DND-41 (cell line): ENCODE measurements around the gene AFF4.
"Not testable (repeated sequence)": the region's sequence is repeated elsewhere in the genome, so short reads cannot be mapped to it uniquely, and the experiment has no call there.

Experiments used
- ATAC-seq: fragments of 200-7000 bp; cut with Tn5 transposase; 3 replicates; pipeline ENCODE4 v1.9.1; 2021; ENCODE audit warnings: low read depth; ENCODE audit not compliant: insufficient read depth
- DNase-seq: peaks from one replicate; pipeline ENCODE4 v3.0.0-alpha.2; 2020
- H2AFZ ChIP-seq: 2 replicates; pipeline ENCODE4 v1.6.0; 2012; ENCODE audit warnings: low read depth, low read length
- H3K27ac ChIP-seq: 2 replicates; pipeline ENCODE4 v1.5.1; 2012; ENCODE audit warnings: low read length, inconsistent platforms
- H3K27me3 ChIP-seq: fragments of 200-600 bp; sonication (generic); 2 replicates; pipeline ENCODE4 v1.6.0; 2012; ENCODE audit warnings: low read length, mild to moderate bottlenecking, inconsistent platforms; ENCODE audit not compliant: insufficient read depth, poor library complexity
- H3K36me3 ChIP-seq: 2 replicates; pipeline ENCODE4 v1.5.1; 2012; ENCODE audit warnings: low read length, inconsistent platforms; ENCODE audit not compliant: insufficient read depth
- H3K4me1 ChIP-seq: 2 replicates; pipeline ENCODE4 v1.5.1; 2012; ENCODE audit warnings: mild to moderate bottlenecking, low read length; ENCODE audit not compliant: insufficient read depth
- H3K4me2 ChIP-seq: 2 replicates; pipeline ENCODE4 v1.6.0; 2012; ENCODE audit warnings: mild to moderate bottlenecking, moderate library complexity, low read length, inconsistent platforms; ENCODE audit not compliant: insufficient read depth
- H3K4me3 ChIP-seq, 2 experiments: fragments of 200-600 bp in 1 of 2; shearing (Covaris generic) in 1 of 2; 2 replicates each; pipeline ENCODE4 v1.5.1; 2012 to 2016; ENCODE audit warnings: inconsistent platforms in 2 of 2, low read length in 2 of 2, mild to moderate bottlenecking in 2 of 2, low read depth in 1 of 2, moderate library complexity in 1 of 2
- H3K79me2 ChIP-seq: 2 replicates; pipeline ENCODE4 v1.6.0; 2012; ENCODE audit warnings: low read length, inconsistent platforms; ENCODE audit not compliant: insufficient read depth
- H3K9ac ChIP-seq: 2 replicates; pipeline ENCODE4 v1.6.0; 2012; ENCODE audit warnings: low read depth, mild to moderate bottlenecking, inconsistent platforms, low read length, moderate library complexity
- H3K9me3 ChIP-seq: 2 replicates; pipeline ENCODE4 v1.5.1; 2012; ENCODE audit warnings: low read length, moderate library complexity, mild to moderate bottlenecking, inconsistent platforms; ENCODE audit not compliant: insufficient read depth, severe bottlenecking
- H4K20me1 ChIP-seq: 2 replicates; pipeline ENCODE4 v1.6.0; 2012; ENCODE audit warnings: low read length; ENCODE audit not compliant: insufficient read depth
- EZH2 ChIP-seq: IDR thresholded peaks from 3 replicates; pipeline ENCODE4 v1.6.1; 2012; ENCODE audit warnings: borderline replicate concordance, low read depth, mild to moderate bottlenecking, moderate library complexity, low read length, inconsistent platforms; ENCODE audit not compliant: severe bottlenecking
- TF ChIP-seq, protein P1 (sequence below): IDR thresholded peaks from 2 replicates; pipeline ENCODE4 v1.5.1; 2012; ENCODE audit warnings: borderline replicate concordance, low read length, moderate library complexity, mild to moderate bottlenecking; ENCODE audit not compliant: poor library complexity, severe bottlenecking; ENCODE audit errors: extremely low read depth

Gene AFF4

DNA sequence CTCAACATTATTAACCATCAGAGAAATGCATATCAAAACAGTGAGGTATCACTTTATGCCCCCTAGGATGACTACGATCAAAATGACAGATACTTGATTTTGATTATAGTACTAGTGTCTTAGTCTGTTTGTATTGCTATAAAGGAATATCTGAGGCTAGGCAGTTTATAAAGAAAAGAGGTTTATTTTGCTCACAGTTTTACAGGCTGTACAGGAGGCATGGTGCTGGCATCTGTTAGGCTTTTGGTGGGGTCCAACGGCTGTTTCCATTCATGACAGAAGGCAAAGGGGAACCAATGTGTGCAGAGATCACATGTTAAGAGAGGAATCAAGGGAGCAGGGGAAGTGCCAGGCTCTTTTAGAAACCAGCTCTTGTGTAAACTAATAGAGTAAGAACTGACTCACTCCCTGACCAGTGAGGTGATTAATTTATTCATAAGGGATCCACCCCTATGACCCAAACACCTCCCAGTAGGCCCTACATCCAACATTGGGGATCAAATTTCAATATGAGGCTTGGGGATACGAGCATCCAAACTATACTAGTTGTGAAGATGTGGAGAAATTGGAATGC, 16.0 kb upstream of the AFF4 start:
- H3K9ac ChIP-seq, result no peak overlapping the region
- H3K36me3 ChIP-seq, result no peaks in the 10 kb centered on the region
- TF ChIP-seq, protein P1, sequence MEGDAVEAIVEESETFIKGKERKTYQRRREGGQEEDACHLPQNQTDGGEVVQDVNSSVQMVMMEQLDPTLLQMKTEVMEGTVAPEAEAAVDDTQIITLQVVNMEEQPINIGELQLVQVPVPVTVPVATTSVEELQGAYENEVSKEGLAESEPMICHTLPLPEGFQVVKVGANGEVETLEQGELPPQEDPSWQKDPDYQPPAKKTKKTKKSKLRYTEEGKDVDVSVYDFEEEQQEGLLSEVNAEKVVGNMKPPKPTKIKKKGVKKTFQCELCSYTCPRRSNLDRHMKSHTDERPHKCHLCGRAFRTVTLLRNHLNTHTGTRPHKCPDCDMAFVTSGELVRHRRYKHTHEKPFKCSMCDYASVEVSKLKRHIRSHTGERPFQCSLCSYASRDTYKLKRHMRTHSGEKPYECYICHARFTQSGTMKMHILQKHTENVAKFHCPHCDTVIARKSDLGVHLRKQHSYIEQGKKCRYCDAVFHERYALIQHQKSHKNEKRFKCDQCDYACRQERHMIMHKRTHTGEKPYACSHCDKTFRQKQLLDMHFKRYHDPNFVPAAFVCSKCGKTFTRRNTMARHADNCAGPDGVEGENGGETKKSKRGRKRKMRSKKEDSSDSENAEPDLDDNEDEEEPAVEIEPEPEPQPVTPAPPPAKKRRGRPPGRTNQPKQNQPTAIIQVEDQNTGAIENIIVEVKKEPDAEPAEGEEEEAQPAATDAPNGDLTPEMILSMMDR, result no peak
- no peak for TF ChIP-seq EZH2
- DNase-seq (no peak), ATAC-seq (no peak)
- no peaks in the 10 kb centered on the region for H3K4me1 ChIP-seq
- H3K27me3 ChIP-seq, result no peaks in the 10 kb centered on the region
- H3K4me3 ChIP-seq, result no peak overlapping the region
- H3K27ac ChIP-seq, result no peak overlapping the region
- H3K4me2 ChIP-seq, result no peak overlapping the region
- H3K79me2 ChIP-seq, result no peaks in the 10 kb centered on the region
- no peaks in the 10 kb centered on the region for H4K20me1 ChIP-seq
- H2AFZ ChIP-seq, result no peak overlapping the region
- no peaks in the 10 kb centered on the region for H3K9me3 ChIP-seq

DNA sequence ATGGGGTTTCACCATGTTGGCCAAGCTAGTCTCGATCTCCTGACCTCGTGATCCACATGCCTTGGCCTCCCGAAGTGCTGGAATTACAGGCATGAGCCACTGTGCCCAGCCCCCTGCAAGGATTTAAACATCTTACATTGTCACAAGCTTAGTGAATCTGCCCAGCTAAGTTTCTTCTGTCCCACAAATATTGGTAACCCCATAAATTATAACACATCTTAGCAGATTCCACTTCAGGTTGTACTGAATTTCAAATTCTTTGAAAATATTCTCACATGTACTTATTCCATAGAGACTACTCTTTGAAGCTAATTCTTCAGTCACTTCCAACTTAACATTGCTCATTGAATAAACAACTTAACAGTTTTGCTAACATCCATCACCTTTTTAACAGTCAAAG, 13.4 kb upstream of the AFF4 start:
- Histone ChIP-seq H3K27me3 (no peaks in the 10 kb centered on the region), H4K20me1 (no peaks in the 10 kb centered on the region), H3K9ac (no peak overlapping the region), H3K79me2 (no peaks in the 10 kb centered on the region), H3K4me1 (no peaks in the 10 kb centered on the region), H3K4me3 (no peak overlapping the region), H3K27ac (no peak overlapping the region), H3K4me2 (no peak overlapping the region), H2AFZ (no peak overlapping the region), H3K36me3 (no peaks in the 10 kb centered on the region), H3K9me3 (no peaks in the 10 kb centered on the region)
- ATAC-seq (no peak), DNase-seq (no peak)
- no peak for TF ChIP-seq EZH2
- TF ChIP-seq, protein P1, result no peak

DNA sequence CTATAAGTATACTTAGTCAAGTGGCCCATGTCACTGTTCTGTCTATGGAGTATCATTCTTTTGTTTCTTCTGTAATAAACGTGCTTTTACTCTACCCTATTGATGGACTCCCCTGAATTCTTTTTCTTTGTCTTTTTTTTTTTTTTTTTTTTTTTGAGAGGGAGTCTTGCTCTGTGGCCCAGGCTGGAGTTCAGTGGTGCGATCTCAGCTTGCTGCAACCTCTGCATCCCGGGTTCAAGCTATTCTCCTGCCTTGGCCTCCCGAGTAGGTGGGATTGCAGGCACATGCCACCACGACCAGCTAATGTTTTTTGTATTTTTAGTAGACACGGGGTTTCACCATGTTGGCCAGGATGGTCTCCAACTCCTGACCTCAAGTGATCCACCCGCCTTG, 9.0 kb upstream of the AFF4 start:
- not testable (repeated sequence) for H3K4me2 ChIP-seq, H3K9me3 ChIP-seq, H3K9ac ChIP-seq, H3K4me3 ChIP-seq, H3K36me3 ChIP-seq, DNase-seq, H3K27me3 ChIP-seq, H3K79me2 ChIP-seq, H3K4me1 ChIP-seq, H2AFZ ChIP-seq, ATAC-seq, H3K27ac ChIP-seq, H4K20me1 ChIP-seq

DNA sequence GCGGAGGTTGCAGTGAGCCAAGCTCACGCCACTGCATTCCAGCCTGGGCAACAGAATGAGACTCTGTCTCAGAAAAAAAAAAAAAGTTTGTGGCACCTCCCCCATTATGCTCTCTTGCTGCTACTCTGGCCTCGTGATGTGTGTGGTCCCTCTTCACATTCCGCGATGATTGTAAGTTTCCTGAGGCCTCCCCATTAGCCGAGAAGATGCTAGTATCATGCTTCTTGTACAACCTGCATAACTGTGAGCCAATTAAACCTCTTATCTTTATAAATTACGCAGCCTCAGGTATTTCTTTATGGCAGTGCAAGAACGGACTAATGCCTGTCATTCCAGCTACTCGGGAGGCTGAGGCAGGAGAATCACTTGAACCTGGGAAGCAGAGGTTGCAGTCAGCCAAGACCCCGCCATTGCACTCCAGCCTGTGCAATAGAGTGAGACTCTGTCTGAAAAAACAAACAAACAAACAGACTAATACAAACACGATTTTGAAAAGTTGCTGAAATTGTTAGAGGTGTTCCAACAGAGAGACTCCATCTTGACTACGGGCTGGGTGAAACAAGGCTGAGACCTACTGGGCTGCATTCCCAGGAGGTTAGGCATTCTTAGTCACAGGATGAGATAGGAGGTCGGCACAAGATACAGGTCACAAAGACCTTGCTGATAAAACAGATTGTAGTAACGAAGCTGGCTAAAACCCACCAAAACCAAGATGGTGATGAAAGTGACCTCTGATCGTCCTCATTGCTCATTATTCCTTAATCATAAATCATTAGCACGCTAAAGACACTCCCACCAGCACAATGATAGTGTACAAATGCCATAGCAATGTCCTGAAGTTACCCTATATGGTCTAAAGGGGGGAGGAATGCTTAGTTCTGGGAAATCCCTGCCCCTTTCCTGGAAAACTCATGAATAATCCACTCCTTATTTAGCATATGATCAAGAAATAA, 8.3 kb upstream of the AFF4 start:
- H2AFZ ChIP-seq, result no peak overlapping the region
- no peak overlapping the region for H3K9ac ChIP-seq
- H3K27ac ChIP-seq, result no peak overlapping the region

More for the DNA sequence above, 8.3 kb upstream of the AFF4 start:
- no peaks in the 10 kb centered on the region for H3K27me3 ChIP-seq
- TF ChIP-seq EZH2, result no peak
- TF ChIP-seq, protein P1, result no peak
- no peaks in the 10 kb centered on the region for H3K36me3 ChIP-seq
- no peak overlapping the region for H3K4me2 ChIP-seq
- DNase-seq, result no peak
- H3K4me1 ChIP-seq, result no peaks in the 10 kb centered on the region
- no peak for ATAC-seq
- no peaks in the 10 kb centered on the region for H3K79me2 ChIP-seq
- no peaks in the 10 kb centered on the region for H3K9me3 ChIP-seq
- no peaks in the 10 kb centered on the region for H4K20me1 ChIP-seq
- H3K4me3 ChIP-seq, result no peak overlapping the region
